H9 (cell line): ENCODE results near the gene HLA-DMA. TPM values are rescaled to one million over a fixed set of nuclear protein-coding genes. Genes with fewer than 3 reads are reported as not detected.

Experiments used
- DNase-seq: peaks from one replicate; pipeline ENCODE4 v3.0.0-alpha.2; 2017
- H2AFZ ChIP-seq: one replicate; pipeline ENCODE4 v1.6.1; 2013; ENCODE audit warnings: mild to moderate bottlenecking, low read length, control low read depth, moderate library complexity
- H2AK5ac ChIP-seq: 2 replicates; pipeline ENCODE4 v1.6.1; 2013; ENCODE audit warnings: low read length, control low read depth, mixed read lengths; ENCODE audit not compliant: insufficient read length
- H2BK120ac ChIP-seq: one replicate; pipeline ENCODE4 v1.6.1; 2013; ENCODE audit warnings: low read depth, mild to moderate bottlenecking, low read length, control low read depth, inconsistent platforms; ENCODE audit not compliant: poor library complexity, severe bottlenecking
- H2BK12ac ChIP-seq: 2 replicates; pipeline ENCODE4 v1.6.1; 2013; ENCODE audit warnings: low read length, control low read depth, mixed read lengths, low read depth; ENCODE audit not compliant: insufficient read length
- H2BK15ac ChIP-seq: 2 replicates; pipeline ENCODE4 v1.6.1; 2013; ENCODE audit warnings: low read depth, low read length, control low read depth
- H2BK20ac ChIP-seq: one replicate; pipeline ENCODE4 v1.6.1; 2013; ENCODE audit warnings: low read depth, mild to moderate bottlenecking, low read length, control low read depth, inconsistent platforms; ENCODE audit not compliant: poor library complexity, severe bottlenecking
- H2BK5ac ChIP-seq: 2 replicates; pipeline ENCODE4 v1.6.1; 2013; ENCODE audit warnings: low read length, control low read depth, mixed read lengths; ENCODE audit not compliant: insufficient read length
- H3K14ac ChIP-seq: 2 replicates; pipeline ENCODE4 v1.6.1; 2013; ENCODE audit warnings: low read length, control low read depth; ENCODE audit not compliant: insufficient read depth
- H3K18ac ChIP-seq: 2 replicates; pipeline ENCODE4 v1.6.1; 2013; ENCODE audit warnings: low read depth, mild to moderate bottlenecking, mixed read lengths, low read length, control low read depth; ENCODE audit not compliant: insufficient read length
- H3K23ac ChIP-seq: 2 replicates; pipeline ENCODE4 v1.6.1; 2013; ENCODE audit warnings: low read length, control low read depth, mixed read lengths, low read depth; ENCODE audit not compliant: insufficient read length
- H3K23me2 ChIP-seq: 2 replicates; pipeline ENCODE4 v1.6.1; 2013; ENCODE audit warnings: low read depth, mild to moderate bottlenecking, mixed read lengths, low read length, control low read depth; ENCODE audit not compliant: insufficient read length, poor library complexity, severe bottlenecking
- H3K27ac ChIP-seq: 2 replicates; pipeline ENCODE4 v1.5.1; 2013; ENCODE audit warnings: low read length, control low read depth, mixed read lengths, low read depth; ENCODE audit not compliant: insufficient read length
- H3K27me3 ChIP-seq: 2 replicates; pipeline ENCODE4 v1.6.1; 2013; ENCODE audit warnings: low read length, control low read depth, inconsistent platforms; ENCODE audit not compliant: insufficient read depth
- H3K4ac ChIP-seq: 2 replicates; pipeline ENCODE4 v1.6.1; 2013; ENCODE audit warnings: low read depth, mild to moderate bottlenecking, control low read depth, inconsistent platforms, low read length, moderate library complexity
- H3K4me1 ChIP-seq: 2 replicates; pipeline ENCODE4 v1.6.1; 2013; ENCODE audit warnings: low read length, control low read depth, inconsistent platforms; ENCODE audit not compliant: insufficient read depth
- H3K4me2 ChIP-seq: 2 replicates; pipeline ENCODE4 v1.6.1; 2013; ENCODE audit warnings: low read length, control low read depth, mixed read lengths; ENCODE audit not compliant: insufficient read length, insufficient read depth
- H3K56ac ChIP-seq: 2 replicates; pipeline ENCODE4 v1.6.1; 2013; ENCODE audit warnings: low read depth, mild to moderate bottlenecking, mixed read lengths, low read length, control low read depth; ENCODE audit not compliant: insufficient read length
- H3K79me1 ChIP-seq: 2 replicates; pipeline ENCODE4 v1.6.1; 2013; ENCODE audit warnings: low read depth, mild to moderate bottlenecking, moderate library complexity, low read length, control low read depth, inconsistent platforms; ENCODE audit not compliant: insufficient read depth, poor library complexity, severe bottlenecking
- H3K79me2 ChIP-seq: 2 replicates; pipeline ENCODE4 v1.6.1; 2013; ENCODE audit warnings: low read length, control low read depth, inconsistent platforms; ENCODE audit not compliant: insufficient read depth
- H3K9ac ChIP-seq: 2 replicates; pipeline ENCODE4 v1.6.1; 2013; ENCODE audit warnings: low read length, control low read depth, mixed read lengths; ENCODE audit not compliant: insufficient read length; ENCODE audit errors: extremely low read depth
- H3K9me3 ChIP-seq: one replicate; pipeline ENCODE4 v1.6.1; 2013; ENCODE audit warnings: low read depth, low read length, inconsistent platforms; ENCODE audit not compliant: control insufficient read depth
- H3T11ph ChIP-seq: one replicate; pipeline ENCODE4 v1.6.1; 2013; ENCODE audit warnings: mild to moderate bottlenecking, low read length, control low read depth, inconsistent platforms
- H4K20me1 ChIP-seq: one replicate; pipeline ENCODE4 v1.6.1; 2013; ENCODE audit not compliant: control insufficient read depth, insufficient read length, insufficient read depth
- H4K5ac ChIP-seq: 2 replicates; pipeline ENCODE4 v1.6.1; 2013; ENCODE audit warnings: low read depth, mild to moderate bottlenecking, mixed read lengths, low read length, control low read depth; ENCODE audit not compliant: insufficient read length
- H4K8ac ChIP-seq: replicated peaks from 2 replicates; pipeline ENCODE4 v1.6.1; 2013; ENCODE audit warnings: low read length, control low read depth, mixed read lengths, low read depth; ENCODE audit not compliant: insufficient read length
- H4K91ac ChIP-seq: 2 replicates; pipeline ENCODE4 v1.6.1; 2013; ENCODE audit warnings: low read depth, mild to moderate bottlenecking, moderate library complexity, mixed read lengths, low read length, control low read depth; ENCODE audit not compliant: insufficient read length
- H3K27ac Mint-ChIP-seq, 3 experiments: 2 replicates in 2 of 3; 3 replicates in 1 of 3; pipeline ENCODE4 v1.8.0; 2020 to 2021; ENCODE audit warnings: mixed read lengths in 3 of 3, mild to moderate bottlenecking in 1 of 3, moderate library complexity in 1 of 3
- H3K27me3 Mint-ChIP-seq: 2 replicates; pipeline ENCODE4 v1.8.0; 2021; ENCODE audit warnings: low read depth, mild to moderate bottlenecking, moderate library complexity, mixed read lengths
- H3K36me3 Mint-ChIP-seq, 3 experiments: 2 replicates in 2 of 3; 3 replicates in 1 of 3; pipeline ENCODE4 v1.8.0; 2020 to 2021; ENCODE audit warnings: low read depth in 3 of 3, mixed read lengths in 3 of 3; ENCODE audit not compliant: insufficient read depth in 1 of 3
- H3K4me1 Mint-ChIP-seq, 2 experiments: 2 replicates each; pipeline ENCODE4 v1.8.0; 2020; ENCODE audit warnings: mixed read lengths in 2 of 2
- H3K4me3 Mint-ChIP-seq, 2 experiments: 2 replicates in 1 of 2; 3 replicates in 1 of 2; pipeline ENCODE4 v1.8.0; 2020 to 2021; ENCODE audit warnings: mild to moderate bottlenecking in 2 of 2, mixed read lengths in 2 of 2, moderate library complexity in 1 of 2
- H3K9me3 Mint-ChIP-seq, 2 experiments: 2 replicates in 1 of 2; 3 replicates in 1 of 2; pipeline ENCODE4 v1.8.0; 2020; ENCODE audit warnings: mild to moderate bottlenecking in 2 of 2, mixed read lengths in 2 of 2, moderate library complexity in 1 of 2
- WGBS: extraction: QIAGEN DNeasy Blood & Tissue Kit; methylation state at CpG from one replicate; pipeline ENCODE4 v1.1.7; 2013; ENCODE audit warnings: missing lambda C conversion rate, low lambda C conversion rate, mixed read lengths; ENCODE audit not compliant: insufficient read length; ENCODE audit errors: extremely low coverage; 5-methylcytosine and 5-hydroxymethylcytosine counted together
- total RNA-seq: library from RNA; stranded (reverse); gene quantifications from 2 replicates; pipeline ENCODE4 v1.2.1, GENCODE V29; 2021
- TF ChIP-seq, protein P1 (sequence below): fragments of 200-600 bp; sonication (generic); conservative IDR thresholded peaks from 3 replicates; pipeline ENCODE4 v1.8.0; 2021; ENCODE audit warnings: antibody characterized with exemption, mild to moderate bottlenecking

The HLA-DMA gene
- total RNA-seq, 1 experiment from 2014 or later = 7.5 TPM

DNA sequence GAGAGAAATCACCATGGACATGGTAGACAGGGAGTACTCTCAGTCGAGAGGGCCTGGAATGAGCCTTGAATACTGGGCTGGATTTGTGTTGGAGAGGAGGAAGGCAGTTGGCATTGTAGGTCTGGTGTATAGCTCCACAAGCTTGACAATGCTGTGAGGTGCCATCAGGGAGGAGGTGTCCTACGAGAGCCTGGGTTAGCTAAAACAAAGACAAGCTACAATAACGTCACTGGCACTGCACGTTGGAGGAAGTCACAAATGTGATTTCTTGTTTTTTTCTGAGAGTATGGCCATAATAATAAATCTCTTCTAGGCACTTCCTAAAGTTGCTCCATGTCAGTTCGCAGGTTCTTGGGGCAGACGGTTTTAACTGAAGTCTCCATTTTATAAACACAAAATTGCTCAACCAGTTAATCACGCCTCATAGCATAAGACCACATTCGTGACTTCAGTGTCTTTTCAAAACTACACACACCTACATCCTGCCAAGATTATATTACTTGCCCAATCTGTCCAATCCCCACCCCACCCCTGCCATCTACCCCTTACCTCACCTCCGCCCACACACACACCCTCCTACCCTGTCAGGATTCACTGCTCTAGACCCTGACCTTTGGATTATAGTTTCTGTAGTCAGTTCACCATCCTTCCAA is 7.7 kb downstream of the HLA-DMA start:
- TF ChIP-seq, protein P1, sequence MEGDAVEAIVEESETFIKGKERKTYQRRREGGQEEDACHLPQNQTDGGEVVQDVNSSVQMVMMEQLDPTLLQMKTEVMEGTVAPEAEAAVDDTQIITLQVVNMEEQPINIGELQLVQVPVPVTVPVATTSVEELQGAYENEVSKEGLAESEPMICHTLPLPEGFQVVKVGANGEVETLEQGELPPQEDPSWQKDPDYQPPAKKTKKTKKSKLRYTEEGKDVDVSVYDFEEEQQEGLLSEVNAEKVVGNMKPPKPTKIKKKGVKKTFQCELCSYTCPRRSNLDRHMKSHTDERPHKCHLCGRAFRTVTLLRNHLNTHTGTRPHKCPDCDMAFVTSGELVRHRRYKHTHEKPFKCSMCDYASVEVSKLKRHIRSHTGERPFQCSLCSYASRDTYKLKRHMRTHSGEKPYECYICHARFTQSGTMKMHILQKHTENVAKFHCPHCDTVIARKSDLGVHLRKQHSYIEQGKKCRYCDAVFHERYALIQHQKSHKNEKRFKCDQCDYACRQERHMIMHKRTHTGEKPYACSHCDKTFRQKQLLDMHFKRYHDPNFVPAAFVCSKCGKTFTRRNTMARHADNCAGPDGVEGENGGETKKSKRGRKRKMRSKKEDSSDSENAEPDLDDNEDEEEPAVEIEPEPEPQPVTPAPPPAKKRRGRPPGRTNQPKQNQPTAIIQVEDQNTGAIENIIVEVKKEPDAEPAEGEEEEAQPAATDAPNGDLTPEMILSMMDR = no peak
- Histone ChIP-seq H2BK20ac (no peak overlapping the region), H3K4me1 (no peaks in the 10 kb centered on the region), H3K23ac (no peak overlapping the region), H3K18ac (no peak overlapping the region), H3K4me2 (no peak overlapping the region), H3K79me1 (no peaks in the 10 kb centered on the region), H3K4ac (no peak overlapping the region), H3K79me2 (no peaks in the 10 kb centered on the region), H3K23me2 (no peaks in the 10 kb centered on the region), H2BK5ac (no peak overlapping the region), H3K14ac (no peak overlapping the region), H3K9me3 (no peaks in the 10 kb centered on the region), H3K27ac (no peak overlapping the region), H4K20me1 (no peaks in the 10 kb centered on the region), H4K91ac (no peak overlapping the region), H3K27me3 (no peaks in the 10 kb centered on the region), H3T11ph (no peak overlapping the region), H4K5ac (no peak overlapping the region), H3K56ac (no peak overlapping the region), H2BK120ac (no peak overlapping the region), H2AFZ (no peak overlapping the region), H2BK15ac (no peak overlapping the region), H4K8ac (no peak overlapping the region), H3K9ac (no peak overlapping the region), H2AK5ac (no peak overlapping the region), H2BK12ac (no peak overlapping the region)
- no peaks in the 10 kb centered on the region for H3K9me3 Mint-ChIP-seq
- DNase-seq = no peak
- 100% methylated on average over 1 of the region's 9 CpGs for WGBS
- peaks cover 3% of the 10 kb centered on the region; the same call in 1 of the 2 replicates for H3K27me3 Mint-ChIP-seq
- H3K27ac Mint-ChIP-seq = no peak overlapping the region
- H3K4me3 Mint-ChIP-seq = no peak overlapping the region
- H3K4me1 Mint-ChIP-seq = peaks cover 12 to 16% of the 10 kb centered on the region in 2 experiments
- H3K36me3 Mint-ChIP-seq = no peaks in the 10 kb centered on the region
